Measurements from ENCODE around the gene MAP3K5. TPM values are rescaled to one million over a fixed set of nuclear protein-coding genes. Genes with fewer than 3 reads are reported as not detected.

The MAP3K5 gene
- total and polyA plus RNA-seq, 9 of the 15 experiments (the other 6 are each of a cell fraction or from before 2014, with no cell fraction given), result 2.2 to 13.0 (median 9.9) TPM

DNA sequence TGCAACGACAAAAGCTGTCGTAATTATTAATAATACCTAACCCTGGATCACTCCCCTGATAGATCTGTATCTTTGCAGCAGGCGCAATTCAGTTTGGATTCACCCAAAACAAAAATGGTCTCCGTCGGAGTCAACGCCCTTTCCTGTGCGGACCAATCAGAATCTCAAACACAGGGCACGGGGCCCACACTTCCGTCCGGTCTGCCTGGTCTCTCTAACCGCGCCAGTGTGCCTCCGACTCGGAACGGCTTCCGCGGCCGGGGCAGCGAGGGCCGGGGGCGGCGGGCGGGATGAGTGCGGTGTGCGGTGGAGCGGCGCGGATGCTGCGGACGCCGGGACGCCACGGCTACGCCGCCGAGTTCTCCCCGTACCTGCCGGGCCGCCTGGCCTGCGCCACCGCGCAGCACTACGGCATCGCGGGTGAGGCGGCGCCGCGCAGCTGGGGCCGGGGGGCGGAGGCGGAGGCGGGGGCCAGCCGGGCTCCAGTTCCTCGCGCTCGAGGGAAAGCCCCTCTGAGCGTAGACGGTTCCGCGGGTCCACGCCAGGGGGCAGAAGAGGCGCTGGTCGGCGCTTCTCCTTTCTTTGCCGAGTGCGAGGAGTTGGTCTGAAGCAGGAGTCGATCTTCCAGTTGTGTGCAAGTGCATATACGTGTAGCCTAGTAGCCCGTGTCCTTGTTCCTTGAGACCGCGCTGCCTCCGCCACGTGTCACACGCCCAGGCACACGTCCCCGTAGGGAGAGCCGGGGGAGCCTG is 30.3 kb upstream of the MAP3K5 start, which contains the start of gene PEX7 (continued):
- TF ChIP-seq, protein P1, sequence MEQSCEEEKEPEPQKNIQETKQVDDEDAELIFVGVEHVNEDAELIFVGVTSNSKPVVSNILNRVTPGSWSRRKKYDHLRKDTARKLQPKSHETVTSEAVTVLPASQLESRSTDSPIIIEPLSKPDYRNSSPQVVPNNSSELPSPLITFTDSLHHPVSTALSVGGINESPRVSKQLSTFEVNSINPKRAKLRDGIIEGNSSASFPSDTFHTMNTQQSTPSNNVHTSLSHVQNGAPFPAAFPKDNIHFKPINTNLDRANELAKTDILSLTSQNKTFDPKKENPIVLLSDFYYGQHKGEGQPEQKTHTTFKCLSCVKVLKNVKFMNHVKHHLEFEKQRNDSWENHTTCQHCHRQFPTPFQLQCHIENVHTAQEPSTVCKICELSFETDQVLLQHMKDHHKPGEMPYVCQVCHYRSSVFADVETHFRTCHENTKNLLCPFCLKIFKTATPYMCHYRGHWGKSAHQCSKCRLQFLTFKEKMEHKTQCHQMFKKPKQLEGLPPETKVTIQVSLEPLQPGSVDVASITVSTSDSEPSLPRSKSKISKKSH (CRISPR knock-in tag; IDR thresholded peaks at IDR 0.05), result no peak
- TF ChIP-seq CEBPG (CRISPR knock-in tag; IDR thresholded peaks at IDR 0.05), result no peak
- TF ChIP-seq CEBPG (tag; conservative IDR thresholded peaks at IDR 0.05 in 1 of 2, IDR thresholded peaks at IDR 0.05 in 1 of 2), result no peak
- TF ChIP-seq FOS (IDR thresholded peaks at IDR 0.05; ENCODE audit: extremely low read depth, insufficient read length), result peak; percentile 66
- TF ChIP-seq TCF7 (IDR thresholded peaks at IDR 0.05; ENCODE audit: borderline replicate concordance), result no peak
- TF ChIP-seq, protein P2, sequence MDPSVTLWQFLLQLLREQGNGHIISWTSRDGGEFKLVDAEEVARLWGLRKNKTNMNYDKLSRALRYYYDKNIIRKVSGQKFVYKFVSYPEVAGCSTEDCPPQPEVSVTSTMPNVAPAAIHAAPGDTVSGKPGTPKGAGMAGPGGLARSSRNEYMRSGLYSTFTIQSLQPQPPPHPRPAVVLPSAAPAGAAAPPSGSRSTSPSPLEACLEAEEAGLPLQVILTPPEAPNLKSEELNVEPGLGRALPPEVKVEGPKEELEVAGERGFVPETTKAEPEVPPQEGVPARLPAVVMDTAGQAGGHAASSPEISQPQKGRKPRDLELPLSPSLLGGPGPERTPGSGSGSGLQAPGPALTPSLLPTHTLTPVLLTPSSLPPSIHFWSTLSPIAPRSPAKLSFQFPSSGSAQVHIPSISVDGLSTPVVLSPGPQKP (CRISPR knock-in tag; IDR thresholded peaks at IDR 0.05), result no peak
- peak; percentile 38; the same call in 1 of the 2 replicates for TF ChIP-seq RNF2 (IDR thresholded peaks at IDR 0.05)
- no peak for TF ChIP-seq STAT5B (CRISPR knock-in tag; IDR thresholded peaks at IDR 0.05)
- TF ChIP-seq ZNF75A (CRISPR knock-in tag; IDR thresholded peaks at IDR 0.05), result no peak
- peak; percentile 13; the same call in 1 of the 2 replicates for TF ChIP-seq NFIC (IDR thresholded peaks at IDR 0.05)
- TF ChIP-seq ILF3 (IDR thresholded peaks at IDR 0.05; ENCODE audit: borderline replicate concordance), result 0 out of 2 replicates have a peak, but pooled peaks have one; percentile 77
- TF ChIP-seq, protein P3, sequence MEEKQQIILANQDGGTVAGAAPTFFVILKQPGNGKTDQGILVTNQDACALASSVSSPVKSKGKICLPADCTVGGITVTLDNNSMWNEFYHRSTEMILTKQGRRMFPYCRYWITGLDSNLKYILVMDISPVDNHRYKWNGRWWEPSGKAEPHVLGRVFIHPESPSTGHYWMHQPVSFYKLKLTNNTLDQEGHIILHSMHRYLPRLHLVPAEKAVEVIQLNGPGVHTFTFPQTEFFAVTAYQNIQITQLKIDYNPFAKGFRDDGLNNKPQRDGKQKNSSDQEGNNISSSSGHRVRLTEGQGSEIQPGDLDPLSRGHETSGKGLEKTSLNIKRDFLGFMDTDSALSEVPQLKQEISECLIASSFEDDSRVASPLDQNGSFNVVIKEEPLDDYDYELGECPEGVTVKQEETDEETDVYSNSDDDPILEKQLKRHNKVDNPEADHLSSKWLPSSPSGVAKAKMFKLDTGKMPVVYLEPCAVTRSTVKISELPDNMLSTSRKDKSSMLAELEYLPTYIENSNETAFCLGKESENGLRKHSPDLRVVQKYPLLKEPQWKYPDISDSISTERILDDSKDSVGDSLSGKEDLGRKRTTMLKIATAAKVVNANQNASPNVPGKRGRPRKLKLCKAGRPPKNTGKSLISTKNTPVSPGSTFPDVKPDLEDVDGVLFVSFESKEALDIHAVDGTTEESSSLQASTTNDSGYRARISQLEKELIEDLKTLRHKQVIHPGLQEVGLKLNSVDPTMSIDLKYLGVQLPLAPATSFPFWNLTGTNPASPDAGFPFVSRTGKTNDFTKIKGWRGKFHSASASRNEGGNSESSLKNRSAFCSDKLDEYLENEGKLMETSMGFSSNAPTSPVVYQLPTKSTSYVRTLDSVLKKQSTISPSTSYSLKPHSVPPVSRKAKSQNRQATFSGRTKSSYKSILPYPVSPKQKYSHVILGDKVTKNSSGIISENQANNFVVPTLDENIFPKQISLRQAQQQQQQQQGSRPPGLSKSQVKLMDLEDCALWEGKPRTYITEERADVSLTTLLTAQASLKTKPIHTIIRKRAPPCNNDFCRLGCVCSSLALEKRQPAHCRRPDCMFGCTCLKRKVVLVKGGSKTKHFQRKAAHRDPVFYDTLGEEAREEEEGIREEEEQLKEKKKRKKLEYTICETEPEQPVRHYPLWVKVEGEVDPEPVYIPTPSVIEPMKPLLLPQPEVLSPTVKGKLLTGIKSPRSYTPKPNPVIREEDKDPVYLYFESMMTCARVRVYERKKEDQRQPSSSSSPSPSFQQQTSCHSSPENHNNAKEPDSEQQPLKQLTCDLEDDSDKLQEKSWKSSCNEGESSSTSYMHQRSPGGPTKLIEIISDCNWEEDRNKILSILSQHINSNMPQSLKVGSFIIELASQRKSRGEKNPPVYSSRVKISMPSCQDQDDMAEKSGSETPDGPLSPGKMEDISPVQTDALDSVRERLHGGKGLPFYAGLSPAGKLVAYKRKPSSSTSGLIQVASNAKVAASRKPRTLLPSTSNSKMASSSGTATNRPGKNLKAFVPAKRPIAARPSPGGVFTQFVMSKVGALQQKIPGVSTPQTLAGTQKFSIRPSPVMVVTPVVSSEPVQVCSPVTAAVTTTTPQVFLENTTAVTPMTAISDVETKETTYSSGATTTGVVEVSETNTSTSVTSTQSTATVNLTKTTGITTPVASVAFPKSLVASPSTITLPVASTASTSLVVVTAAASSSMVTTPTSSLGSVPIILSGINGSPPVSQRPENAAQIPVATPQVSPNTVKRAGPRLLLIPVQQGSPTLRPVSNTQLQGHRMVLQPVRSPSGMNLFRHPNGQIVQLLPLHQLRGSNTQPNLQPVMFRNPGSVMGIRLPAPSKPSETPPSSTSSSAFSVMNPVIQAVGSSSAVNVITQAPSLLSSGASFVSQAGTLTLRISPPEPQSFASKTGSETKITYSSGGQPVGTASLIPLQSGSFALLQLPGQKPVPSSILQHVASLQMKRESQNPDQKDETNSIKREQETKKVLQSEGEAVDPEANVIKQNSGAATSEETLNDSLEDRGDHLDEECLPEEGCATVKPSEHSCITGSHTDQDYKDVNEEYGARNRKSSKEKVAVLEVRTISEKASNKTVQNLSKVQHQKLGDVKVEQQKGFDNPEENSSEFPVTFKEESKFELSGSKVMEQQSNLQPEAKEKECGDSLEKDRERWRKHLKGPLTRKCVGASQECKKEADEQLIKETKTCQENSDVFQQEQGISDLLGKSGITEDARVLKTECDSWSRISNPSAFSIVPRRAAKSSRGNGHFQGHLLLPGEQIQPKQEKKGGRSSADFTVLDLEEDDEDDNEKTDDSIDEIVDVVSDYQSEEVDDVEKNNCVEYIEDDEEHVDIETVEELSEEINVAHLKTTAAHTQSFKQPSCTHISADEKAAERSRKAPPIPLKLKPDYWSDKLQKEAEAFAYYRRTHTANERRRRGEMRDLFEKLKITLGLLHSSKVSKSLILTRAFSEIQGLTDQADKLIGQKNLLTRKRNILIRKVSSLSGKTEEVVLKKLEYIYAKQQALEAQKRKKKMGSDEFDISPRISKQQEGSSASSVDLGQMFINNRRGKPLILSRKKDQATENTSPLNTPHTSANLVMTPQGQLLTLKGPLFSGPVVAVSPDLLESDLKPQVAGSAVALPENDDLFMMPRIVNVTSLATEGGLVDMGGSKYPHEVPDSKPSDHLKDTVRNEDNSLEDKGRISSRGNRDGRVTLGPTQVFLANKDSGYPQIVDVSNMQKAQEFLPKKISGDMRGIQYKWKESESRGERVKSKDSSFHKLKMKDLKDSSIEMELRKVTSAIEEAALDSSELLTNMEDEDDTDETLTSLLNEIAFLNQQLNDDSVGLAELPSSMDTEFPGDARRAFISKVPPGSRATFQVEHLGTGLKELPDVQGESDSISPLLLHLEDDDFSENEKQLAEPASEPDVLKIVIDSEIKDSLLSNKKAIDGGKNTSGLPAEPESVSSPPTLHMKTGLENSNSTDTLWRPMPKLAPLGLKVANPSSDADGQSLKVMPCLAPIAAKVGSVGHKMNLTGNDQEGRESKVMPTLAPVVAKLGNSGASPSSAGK (IDR thresholded peaks at IDR 0.05), result peak; percentile 94
- no peak for TF ChIP-seq PCBP2 (IDR thresholded peaks at IDR 0.05; ENCODE audit: low read depth, low read length, poor library complexity, severe bottlenecking)
- 0 out of 2 replicates have a peak, but pooled peaks have one; percentile 75 for TF ChIP-seq ZNF584 (CRISPR knock-in tag; IDR thresholded peaks at IDR 0.05; ENCODE audit: low read depth)
